GDM1 (cell line): Measurements from ENCODE around the gene DNAJC18.
"Not testable (repeated sequence)": the region's sequence is repeated elsewhere in the genome, so short reads cannot be mapped to it uniquely, and the experiment has no call there.

Experiments used
- DNase-seq: peaks from one replicate; lab custom pipeline; 2025; lab: John Stamatoyannopoulos, UW

The DNAJC18 gene

DNA sequence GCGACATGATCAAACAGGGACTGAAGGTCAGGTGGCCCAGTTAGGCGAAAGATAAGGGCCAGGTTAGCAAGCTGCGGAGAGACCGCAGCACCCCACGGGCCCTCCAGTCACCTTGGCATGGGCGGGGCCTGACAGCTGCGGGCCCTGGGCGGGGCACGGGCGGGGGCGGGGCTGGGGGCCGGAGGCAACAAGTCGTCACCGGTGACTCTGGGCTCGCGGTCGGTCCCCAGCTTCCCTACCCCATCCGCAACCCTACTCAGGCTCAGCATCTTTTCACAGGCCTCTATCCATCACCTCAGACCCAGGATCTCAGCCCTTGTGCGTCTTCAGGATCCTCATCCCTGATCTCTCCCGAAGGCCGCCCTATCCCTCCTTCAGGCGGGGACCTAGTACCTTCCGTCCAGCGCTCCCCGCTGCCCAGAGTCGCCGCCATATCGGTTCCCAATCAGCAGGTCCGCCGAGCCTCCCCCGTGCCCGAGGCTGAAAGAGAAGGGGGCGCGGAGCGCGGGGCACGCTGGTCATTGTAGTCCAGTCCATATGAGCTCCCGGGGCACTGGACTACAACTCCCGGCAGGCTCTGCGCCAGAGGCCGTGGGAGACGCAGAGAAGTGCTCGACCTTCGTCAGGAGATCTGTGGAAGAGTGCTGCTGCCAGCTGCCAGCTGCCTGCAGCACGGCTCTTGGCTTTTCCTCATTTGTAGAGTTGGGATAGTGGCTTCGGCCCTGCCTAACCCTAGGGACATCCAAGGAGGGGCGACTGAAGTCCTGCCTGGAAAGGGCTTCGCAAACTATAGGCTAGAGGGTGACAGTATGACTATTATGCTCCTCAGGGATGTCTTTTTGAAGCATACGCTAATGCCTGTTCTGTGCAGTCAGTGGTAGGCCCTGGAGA, at the start of gene DNAJC18:
DNAJC18 (minus strand) TSS at position 513 of the 891 bp plus-strand sequence; CDS start at position 433, 80 bp downstream.
- DNase-seq, result peak; percentile 79

GRCh38 chr5:139488260-139488659, 48.9 kb upstream of the DNAJC18 start:
- DNase-seq, result peak; percentile 19

DNA sequence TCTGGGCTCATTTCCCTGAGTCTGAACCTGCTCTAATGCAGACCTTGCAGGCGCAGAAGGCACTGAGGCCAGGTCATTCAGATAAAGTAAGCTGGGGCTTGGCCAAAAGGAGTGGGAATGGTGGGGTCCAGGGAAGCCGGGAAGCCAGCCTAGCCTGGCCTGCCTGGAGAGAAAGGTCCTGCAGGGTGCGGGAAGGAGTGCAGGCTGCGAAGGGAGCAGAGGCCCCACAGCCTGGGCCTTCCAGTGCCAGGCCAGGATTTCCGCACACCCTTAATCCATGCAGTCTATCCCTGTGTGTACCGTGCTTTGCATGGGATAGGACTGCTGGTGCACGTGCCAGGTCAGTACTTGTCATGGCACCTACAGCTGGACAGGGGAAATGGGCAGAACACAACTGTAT, 46.9 kb upstream of the DNAJC18 start:
- no peak for DNase-seq

GRCh38 chr5:139482890-139483208, 43.5 kb upstream of the DNAJC18 start:
- not testable (repeated sequence) for DNase-seq

GRCh38 chr5:139482050-139482889, 42.9 kb upstream of the DNAJC18 start, which contains the start of gene STING1:
Gene STING1 (minus strand): TSS chr5:139482758. CDS start chr5:139481704, 1,054 bp downstream.
- peak; percentile 88 for DNase-seq

- DNase-seq, result peak; percentile 44
These were observed 42.3 kb upstream of the DNAJC18 start for GRCh38 chr5:139481580-139482049.

GRCh38 chr5:139481122-139481533, 41.8 kb upstream of the DNAJC18 start:
- DNase-seq, result no peak

DNA sequence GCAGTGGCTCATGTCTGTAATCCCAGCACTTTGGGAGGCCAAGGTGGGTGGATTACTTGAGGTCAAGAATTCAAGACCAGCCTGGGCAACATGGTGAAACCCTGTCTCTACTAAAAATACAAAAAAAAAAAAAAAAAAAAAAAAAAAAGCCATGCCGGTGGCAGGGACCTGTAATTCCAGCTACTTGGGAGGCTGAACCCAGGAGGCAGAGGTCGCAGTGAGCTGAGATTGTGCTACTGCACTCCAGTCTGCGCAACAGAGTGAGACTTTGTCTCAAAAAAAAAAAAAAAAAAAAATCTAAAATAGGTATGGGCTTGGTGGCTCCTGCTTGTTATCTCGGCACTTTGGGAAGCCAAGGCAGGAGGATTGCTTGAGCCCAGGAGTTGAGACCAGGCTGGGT, 40.4 kb upstream of the DNAJC18 start:
- DNase-seq, result not testable (repeated sequence)

- DNase-seq, result not testable (repeated sequence)
These were observed 39.5 kb upstream of the DNAJC18 start for GRCh38 chr5:139478657-139479423.

GRCh38 chr5:139475865-139476617, 36.7 kb upstream of the DNAJC18 start:
- peak; percentile 32 for DNase-seq

DNA sequence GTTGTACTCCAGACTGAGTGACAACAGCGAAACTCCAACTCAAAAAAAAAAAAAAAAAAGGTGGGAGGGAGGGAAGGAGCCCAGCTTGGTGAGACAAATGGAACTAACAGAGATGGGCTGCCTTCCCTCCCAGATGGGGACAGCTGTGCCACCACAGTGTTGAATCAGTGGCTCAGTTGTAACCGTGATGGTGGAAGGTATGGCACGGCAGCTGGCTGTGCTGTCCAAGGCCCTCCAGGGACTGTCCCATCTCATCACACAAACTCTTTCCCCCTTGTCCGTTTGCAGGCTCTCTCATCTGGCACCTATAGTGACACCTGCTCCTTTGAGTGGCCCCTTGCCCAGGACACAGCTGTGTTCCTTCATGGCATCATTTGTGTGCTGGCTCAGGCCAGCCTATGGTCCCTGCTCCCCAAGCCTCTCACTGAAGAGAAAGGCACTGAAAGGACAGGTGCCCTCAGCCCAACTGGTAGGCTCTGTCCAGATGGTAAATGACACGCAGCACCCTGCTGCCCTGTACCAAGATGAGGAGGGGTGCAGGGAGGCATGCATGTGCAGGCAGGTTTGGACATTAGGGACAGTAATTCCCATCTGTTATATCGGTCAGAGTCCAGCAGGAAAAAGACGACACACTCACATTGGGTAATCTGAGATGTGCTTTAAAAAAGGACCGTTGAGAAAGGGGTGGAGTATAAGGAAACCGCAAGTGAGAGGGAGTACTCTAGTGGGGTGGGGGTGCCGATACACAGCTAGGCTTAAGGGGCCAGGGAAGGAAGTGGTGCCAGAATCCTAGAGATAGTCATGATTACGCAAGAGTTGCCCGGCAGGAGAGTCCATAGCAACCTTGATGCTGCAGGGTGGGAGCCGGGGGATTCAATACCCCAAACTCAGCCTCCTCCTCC, 35.8 kb upstream of the DNAJC18 start:
- DNase-seq, result peak; percentile 87

DNA sequence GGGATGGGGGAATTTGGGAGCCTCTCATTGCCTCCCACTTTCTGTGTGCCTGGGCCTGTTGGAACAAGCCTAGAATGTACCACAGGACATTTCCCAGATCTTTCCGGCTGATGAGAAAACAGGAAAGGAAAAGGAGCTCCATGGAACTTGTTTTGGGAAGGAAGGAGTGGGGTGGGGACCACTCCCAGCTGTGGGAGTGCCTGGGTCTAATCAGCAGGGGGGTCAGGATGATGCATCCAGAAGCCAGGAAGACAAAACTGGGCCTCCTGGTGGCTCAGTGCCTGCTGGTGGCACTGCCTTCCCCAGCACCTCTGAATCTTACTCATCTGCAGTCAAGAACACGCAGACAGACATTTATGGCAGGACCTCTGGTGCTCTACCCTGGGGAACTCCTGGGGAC, 34.2 kb upstream of the DNAJC18 start:
- no peak for DNase-seq

DNA sequence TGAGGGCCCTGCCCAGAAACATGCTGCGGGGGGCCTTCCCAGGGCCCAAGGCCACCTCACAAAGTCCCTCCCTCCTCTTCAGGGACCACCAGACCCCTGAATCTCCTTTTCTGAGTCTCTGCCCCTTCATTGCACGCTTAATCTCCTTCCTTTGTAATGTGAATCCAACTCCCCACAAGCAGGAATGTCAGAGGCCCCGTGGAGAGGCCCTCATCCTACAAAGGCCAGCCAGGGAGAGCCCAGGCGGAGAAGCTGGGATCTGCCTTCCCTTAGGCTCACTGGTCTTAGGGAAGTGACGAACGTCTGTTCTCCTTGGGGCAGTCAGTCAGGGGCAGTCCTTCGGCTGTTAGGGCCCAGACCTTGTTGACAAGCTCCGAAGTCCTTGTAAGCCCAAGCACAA, 33.8 kb upstream of the DNAJC18 start:
- no peak for DNase-seq

DNA sequence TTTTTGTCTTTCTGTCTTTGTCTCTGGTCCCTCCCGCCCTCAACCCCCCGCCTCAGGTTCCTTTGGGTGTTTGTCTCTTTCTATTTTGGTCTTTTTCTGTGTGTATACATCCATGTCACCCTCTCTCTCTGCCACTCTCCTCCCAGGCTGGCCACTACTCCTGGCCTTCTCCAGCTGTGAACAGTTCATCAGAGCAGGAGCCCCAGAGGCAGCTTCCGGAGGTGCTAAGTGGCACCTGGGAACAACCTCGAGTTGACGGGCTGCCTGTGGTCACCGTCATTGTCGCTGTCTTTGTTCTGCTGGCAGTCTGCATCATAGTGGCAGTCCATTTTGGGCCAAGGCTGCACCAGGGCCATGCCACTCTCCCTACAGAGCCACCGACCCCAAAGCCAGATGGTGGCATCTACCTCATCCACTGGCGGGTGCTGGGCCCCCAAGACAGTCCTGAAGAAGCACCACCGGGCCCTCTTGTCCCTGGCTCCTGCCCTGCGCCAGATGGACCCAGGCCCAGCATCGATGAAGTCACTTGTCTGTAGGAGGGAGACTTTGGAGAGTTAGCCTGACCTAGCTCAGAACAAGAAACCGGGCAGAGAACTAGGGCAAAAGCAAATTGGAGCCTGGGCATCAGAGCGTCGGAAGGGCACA, 33.2 kb upstream of the DNAJC18 start:
- no peak for DNase-seq

DNA sequence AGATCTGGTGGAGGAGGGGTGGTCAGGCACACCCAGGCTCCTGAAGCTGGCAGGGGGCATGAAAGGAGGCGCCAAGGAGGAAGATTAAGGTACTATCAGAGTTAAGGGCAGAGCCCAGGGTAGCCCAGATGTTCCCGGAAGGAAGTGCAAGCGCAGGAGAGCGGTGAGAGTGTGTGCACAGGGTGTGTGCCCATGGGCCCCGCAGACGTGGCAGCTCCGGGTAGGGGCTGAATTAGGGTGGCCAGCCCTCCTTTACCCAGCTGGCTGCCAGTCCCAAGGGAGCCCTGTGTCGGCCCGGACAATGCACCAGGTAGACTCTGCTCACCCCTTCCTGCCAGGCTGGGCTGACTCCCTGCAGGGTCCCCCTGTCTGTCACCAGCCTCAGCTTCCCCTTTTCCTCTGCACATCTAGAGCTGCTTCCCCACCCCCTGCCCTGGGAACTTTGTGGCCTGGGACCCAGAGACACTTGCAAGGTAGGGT, 31.5 kb upstream of the DNAJC18 start, which contains the start of gene SMIM33:
SMIM33 (plus strand) TSS at position 184 of the 480 bp plus-strand sequence; CDS start at position 302, 118 bp downstream.
- DNase-seq, result peak; percentile 57

DNA sequence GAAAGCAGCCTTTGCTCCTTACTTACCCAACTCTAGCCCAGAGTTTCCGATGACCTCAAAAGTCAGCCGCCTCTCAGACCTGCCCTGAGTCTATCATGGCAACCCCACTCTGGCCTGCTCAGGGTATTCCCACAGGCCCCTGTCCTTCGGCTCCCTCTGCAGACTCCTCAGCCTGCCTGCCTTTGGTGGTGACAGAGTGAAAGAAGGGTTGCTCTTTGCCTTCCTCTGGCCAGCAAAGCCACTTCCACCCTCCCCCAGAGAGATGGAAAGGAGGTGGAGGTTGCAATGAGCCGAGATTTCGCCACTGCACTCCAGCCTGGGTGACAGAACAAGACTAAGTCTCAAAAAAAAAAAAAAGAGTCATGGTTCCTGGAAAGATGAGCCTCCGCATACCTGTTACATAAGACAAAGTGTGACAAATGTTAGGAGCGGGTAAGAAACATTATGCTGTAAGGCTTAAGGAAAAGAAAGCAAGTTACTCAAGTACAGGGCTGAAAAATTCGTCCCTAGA, 29.2 kb upstream of the DNAJC18 start:
- peak; percentile 38 for DNase-seq

GRCh38 chr5:139462586-139463276, 23.4 kb upstream of the DNAJC18 start, which contains the start of gene ECSCR:
Gene ECSCR (minus strand): TSS chr5:139462743. CDS start chr5:139462670, 73 bp downstream.
- no peak for DNase-seq

GRCh38 chr5:139461698-139462097, 22.4 kb upstream of the DNAJC18 start:
- no peak for DNase-seq
